GM15510 (cell line): ENCODE results near the gene ZNF428.

Experiments used
- POLR2A ChIP-seq: IDR thresholded peaks from 3 replicates; pipeline ENCODE4 v1.6.1; 2011; ENCODE audit warnings: borderline replicate concordance; ENCODE audit not compliant: insufficient read length; ENCODE audit errors: extremely low read depth

The ZNF428 gene

GRCh38 chr19:43572171-43572588, 47.2 kb downstream of the ZNF428 start:
- no peak for TF ChIP-seq POLR2A

GRCh38 chr19:43570174-43570791, 49.1 kb downstream of the ZNF428 start:
- TF ChIP-seq POLR2A, result no peak

GRCh38 chr19:43569657-43570056, 49.8 kb downstream of the ZNF428 start:
- no peak for TF ChIP-seq POLR2A

- TF ChIP-seq POLR2A, result no peak
Observed at GRCh38 chr19:43564800-43565199, 54.6 kb downstream of the ZNF428 start.

GRCh38 chr19:43563816-43564457, 55.5 kb downstream of the ZNF428 start:
- no peak for TF ChIP-seq POLR2A

GRCh38 chr19:43562698-43563241, 56.7 kb downstream of the ZNF428 start:
- no peak for TF ChIP-seq POLR2A

- TF ChIP-seq POLR2A, result no peak
Observed at GRCh38 chr19:43562226-43562697, 57.2 kb downstream of the ZNF428 start.

GRCh38 chr19:43561139-43561970, 58.1 kb downstream of the ZNF428 start:
- no peak for TF ChIP-seq POLR2A

GRCh38 chr19:43560687-43561086, 58.7 kb downstream of the ZNF428 start:
- TF ChIP-seq POLR2A, result no peak
